Measurements from ENCODE around the gene ARMC3. TPM values are rescaled to one million over a fixed set of nuclear protein-coding genes. Genes with fewer than 3 reads are reported as not detected.

ARMC3 gene
- total and polyA plus RNA-seq, 9 of the 15 experiments (the other 6 are each of a cell fraction or from before 2014, with no cell fraction given), result 0.33 to 1.1 (median 0.62) TPM

DNA sequence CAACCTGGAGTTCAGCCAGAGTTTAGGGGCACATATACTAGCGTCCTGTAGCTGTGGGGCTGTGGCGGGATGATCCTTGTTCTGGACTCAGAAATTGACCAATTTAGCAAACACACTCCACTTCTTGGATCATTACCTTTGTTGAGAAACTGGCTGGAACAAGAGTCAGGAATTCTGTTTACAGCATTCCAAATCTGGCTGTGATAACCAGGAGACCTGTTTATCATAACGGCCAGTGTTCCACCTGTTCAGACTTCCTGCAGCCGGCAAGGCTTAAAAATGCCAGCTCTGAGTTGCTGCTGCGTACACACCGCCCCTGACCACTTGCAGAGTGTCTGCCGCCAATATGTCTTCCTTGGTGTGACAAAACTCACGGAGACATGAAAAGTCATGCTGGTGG, 64.8 kb downstream of the ARMC3 start (continued):
- TF ChIP-seq, protein P1, sequence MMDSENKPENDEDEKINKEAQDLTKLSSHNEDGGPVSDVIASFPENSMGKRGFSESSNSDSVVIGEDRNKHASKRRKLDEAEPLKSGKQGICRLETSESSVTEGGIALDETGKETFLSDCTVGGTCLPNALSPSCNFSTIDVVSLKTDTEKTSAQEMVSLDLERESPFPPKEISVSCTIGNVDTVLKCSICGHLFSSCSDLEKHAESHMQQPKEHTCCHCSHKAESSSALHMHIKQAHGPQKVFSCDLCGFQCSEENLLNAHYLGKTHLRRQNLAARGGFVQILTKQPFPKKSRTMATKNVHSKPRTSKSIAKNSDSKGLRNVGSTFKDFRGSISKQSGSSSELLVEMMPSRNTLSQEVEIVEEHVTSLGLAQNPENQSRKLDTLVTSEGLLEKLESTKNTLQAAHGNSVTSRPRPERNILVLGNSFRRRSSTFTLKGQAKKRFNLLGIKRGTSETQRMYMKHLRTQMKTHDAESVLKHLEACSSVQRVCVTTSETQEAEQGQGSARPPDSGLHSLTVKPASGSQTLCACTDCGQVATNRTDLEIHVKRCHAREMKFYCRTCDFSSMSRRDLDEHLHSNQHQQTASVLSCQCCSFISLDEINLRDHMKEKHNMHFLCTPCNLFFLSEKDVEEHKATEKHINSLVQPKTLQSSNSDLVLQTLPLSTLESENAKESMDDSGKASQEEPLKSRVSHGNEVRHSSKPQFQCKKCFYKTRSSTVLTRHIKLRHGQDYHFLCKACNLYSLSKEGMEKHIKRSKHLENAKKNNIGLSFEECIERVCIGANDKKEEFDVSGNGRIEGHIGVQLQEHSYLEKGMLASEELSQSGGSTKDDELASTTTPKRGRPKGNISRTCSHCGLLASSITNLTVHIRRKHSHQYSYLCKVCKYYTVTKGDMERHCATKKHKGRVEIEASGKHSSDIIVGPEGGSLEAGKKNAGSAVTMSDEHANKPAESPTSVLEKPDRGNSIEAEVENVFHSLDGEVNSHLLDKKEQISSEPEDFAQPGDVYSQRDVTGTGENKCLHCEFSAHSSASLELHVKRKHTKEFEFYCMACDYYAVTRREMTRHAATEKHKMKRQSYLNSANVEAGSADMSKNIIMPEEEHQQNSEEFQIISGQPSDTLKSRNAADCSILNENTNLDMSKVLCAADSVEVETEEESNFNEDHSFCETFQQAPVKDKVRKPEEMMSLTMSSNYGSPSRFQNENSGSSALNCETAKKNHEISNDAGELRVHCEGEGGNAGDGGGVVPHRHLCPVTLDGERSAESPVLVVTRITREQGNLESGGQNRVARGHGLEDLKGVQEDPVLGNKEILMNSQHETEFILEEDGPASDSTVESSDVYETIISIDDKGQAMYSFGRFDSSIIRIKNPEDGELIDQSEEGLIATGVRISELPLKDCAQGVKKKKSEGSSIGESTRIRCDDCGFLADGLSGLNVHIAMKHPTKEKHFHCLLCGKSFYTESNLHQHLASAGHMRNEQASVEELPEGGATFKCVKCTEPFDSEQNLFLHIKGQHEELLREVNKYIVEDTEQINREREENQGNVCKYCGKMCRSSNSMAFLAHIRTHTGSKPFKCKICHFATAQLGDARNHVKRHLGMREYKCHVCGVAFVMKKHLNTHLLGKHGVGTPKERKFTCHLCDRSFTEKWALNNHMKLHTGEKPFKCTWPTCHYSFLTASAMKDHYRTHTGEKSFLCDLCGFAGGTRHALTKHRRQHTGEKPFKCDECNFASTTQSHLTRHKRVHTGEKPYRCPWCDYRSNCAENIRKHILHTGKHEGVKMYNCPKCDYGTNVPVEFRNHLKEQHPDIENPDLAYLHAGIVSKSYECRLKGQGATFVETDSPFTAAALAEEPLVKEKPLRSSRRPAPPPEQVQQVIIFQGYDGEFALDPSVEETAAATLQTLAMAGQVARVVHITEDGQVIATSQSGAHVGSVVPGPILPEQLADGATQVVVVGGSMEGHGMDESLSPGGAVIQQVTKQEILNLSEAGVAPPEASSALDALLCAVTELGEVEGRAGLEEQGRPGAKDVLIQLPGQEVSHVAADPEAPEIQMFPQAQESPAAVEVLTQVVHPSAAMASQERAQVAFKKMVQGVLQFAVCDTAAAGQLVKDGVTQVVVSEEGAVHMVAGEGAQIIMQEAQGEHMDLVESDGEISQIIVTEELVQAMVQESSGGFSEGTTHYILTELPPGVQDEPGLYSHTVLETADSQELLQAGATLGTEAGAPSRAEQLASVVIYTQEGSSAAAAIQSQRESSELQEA (IDR thresholded peaks at IDR 0.05; ENCODE audit: low read depth), result no peak
- no peak for TF ChIP-seq NR2C1 (IDR thresholded peaks at IDR 0.05)
- no peak for TF ChIP-seq NR2C1 (tag; IDR thresholded peaks at IDR 0.05)
- TF ChIP-seq HOXB6 (CRISPR knock-in tag; IDR thresholded peaks at IDR 0.05; ENCODE audit: borderline replicate concordance), result no peak
- TF ChIP-seq E2F3 (CRISPR knock-in tag; IDR thresholded peaks at IDR 0.05), result no peak
- no peak for TF ChIP-seq ZNF76 (CRISPR knock-in tag; IDR thresholded peaks at IDR 0.05; ENCODE audit: borderline replicate concordance)
- TF ChIP-seq, protein P2, sequence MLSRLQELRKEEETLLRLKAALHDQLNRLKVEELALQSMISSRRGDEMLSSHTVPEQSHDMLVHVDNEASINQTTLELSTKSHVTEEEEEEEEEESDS (CRISPR knock-in tag; IDR thresholded peaks at IDR 0.05), result no peak
- TF ChIP-seq, protein P3, sequence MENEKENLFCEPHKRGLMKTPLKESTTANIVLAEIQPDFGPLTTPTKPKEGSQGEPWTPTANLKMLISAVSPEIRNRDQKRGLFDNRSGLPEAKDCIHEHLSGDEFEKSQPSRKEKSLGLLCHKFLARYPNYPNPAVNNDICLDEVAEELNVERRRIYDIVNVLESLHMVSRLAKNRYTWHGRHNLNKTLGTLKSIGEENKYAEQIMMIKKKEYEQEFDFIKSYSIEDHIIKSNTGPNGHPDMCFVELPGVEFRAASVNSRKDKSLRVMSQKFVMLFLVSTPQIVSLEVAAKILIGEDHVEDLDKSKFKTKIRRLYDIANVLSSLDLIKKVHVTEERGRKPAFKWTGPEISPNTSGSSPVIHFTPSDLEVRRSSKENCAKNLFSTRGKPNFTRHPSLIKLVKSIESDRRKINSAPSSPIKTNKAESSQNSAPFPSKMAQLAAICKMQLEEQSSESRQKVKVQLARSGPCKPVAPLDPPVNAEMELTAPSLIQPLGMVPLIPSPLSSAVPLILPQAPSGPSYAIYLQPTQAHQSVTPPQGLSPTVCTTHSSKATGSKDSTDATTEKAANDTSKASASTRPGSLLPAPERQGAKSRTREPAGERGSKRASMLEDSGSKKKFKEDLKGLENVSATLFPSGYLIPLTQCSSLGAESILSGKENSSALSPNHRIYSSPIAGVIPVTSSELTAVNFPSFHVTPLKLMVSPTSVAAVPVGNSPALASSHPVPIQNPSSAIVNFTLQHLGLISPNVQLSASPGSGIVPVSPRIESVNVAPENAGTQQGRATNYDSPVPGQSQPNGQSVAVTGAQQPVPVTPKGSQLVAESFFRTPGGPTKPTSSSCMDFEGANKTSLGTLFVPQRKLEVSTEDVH (IDR thresholded peaks at IDR 0.05; ENCODE audit: low read depth, partially characterized antibody), result no peak
- no peak for TF ChIP-seq MEF2D (tag; conservative IDR thresholded peaks at IDR 0.05; ENCODE audit: low read depth)
- TF ChIP-seq, protein P4, sequence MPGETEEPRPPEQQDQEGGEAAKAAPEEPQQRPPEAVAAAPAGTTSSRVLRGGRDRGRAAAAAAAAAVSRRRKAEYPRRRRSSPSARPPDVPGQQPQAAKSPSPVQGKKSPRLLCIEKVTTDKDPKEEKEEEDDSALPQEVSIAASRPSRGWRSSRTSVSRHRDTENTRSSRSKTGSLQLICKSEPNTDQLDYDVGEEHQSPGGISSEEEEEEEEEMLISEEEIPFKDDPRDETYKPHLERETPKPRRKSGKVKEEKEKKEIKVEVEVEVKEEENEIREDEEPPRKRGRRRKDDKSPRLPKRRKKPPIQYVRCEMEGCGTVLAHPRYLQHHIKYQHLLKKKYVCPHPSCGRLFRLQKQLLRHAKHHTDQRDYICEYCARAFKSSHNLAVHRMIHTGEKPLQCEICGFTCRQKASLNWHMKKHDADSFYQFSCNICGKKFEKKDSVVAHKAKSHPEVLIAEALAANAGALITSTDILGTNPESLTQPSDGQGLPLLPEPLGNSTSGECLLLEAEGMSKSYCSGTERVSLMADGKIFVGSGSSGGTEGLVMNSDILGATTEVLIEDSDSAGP (CRISPR knock-in tag; IDR thresholded peaks at IDR 0.05), result no peak
- TF ChIP-seq, protein P5, sequence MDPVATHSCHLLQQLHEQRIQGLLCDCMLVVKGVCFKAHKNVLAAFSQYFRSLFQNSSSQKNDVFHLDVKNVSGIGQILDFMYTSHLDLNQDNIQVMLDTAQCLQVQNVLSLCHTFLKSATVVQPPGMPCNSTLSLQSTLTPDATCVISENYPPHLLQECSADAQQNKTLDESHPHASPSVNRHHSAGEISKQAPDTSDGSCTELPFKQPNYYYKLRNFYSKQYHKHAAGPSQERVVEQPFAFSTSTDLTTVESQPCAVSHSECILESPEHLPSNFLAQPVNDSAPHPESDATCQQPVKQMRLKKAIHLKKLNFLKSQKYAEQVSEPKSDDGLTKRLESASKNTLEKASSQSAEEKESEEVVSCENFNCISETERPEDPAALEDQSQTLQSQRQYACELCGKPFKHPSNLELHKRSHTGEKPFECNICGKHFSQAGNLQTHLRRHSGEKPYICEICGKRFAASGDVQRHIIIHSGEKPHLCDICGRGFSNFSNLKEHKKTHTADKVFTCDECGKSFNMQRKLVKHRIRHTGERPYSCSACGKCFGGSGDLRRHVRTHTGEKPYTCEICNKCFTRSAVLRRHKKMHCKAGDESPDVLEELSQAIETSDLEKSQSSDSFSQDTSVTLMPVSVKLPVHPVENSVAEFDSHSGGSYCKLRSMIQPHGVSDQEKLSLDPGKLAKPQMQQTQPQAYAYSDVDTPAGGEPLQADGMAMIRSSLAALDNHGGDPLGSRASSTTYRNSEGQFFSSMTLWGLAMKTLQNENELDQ (CRISPR knock-in tag; IDR thresholded peaks at IDR 0.05; ENCODE audit: borderline replicate concordance), result no peak
- TF ChIP-seq PCBP1 (IDR thresholded peaks at IDR 0.05; ENCODE audit: low read depth, low read length, poor library complexity, severe bottlenecking), result no peak
- TF ChIP-seq ZNF23 (CRISPR knock-in tag; IDR thresholded peaks at IDR 0.05), result no peak

All from K562 (cell line).